ENCODE data around the gene UBFD1. TPM values are rescaled to one million over a fixed set of nuclear protein-coding genes. Genes with fewer than 3 reads are reported as not detected.

UBFD1 gene
- total and polyA plus RNA-seq, 2 donors (not counting 1 experiment from before 2014, with no cell fraction given), result 66.6 to 101 TPM

GRCh38 chr16:23584186-23585076 lies 26.9 kb downstream of the UBFD1 start:
- Histone ChIP-seq H3K27ac (ENCODE audit: insufficient read depth, low read length) (no peak overlapping the region), H3K36me3 (ENCODE audit: control insufficient read depth, insufficient read depth, low read length) (peaks cover 6% of the 10 kb centered on the region), H3K4me1 (ENCODE audit: control insufficient read depth, extremely low read depth, insufficient read depth, low read length) (no peaks in the 10 kb centered on the region), H4K20me1 (ENCODE audit: control insufficient read depth, extremely low read depth, insufficient read depth, low read length) (no peaks in the 10 kb centered on the region), H3K4me2 (ENCODE audit: extremely low read depth, insufficient read depth, low read length) (no peak overlapping the region), H3K9me3 (ENCODE audit: control insufficient read depth, insufficient read depth, low read depth, low read length) (no peaks in the 10 kb centered on the region), H3K27me3 (ENCODE audit: control insufficient read depth, insufficient read depth, low read length) (no peaks in the 10 kb centered on the region), H3K4me3 (replicated peaks in 1 of 4; ENCODE audit: control extremely low read depth in 1 of 4, insufficient read depth in 1 of 4, low read depth in 3 of 4, low read length in 4 of 4) (no peak overlapping the region), H2AFZ (ENCODE audit: low read length) (no peak overlapping the region), H3K79me2 (ENCODE audit: control insufficient read depth, insufficient read depth, low read length) (peaks cover 18% of the 10 kb centered on the region), H3K9ac (ENCODE audit: insufficient read depth, low read length) (no peak overlapping the region)
- TF ChIP-seq EZH2 (IDR thresholded peaks at IDR 0.05; ENCODE audit: low read length, missing control alignments) (no peak), CTCF (conservative IDR thresholded peaks at IDR 0.05 in 1 of 2, IDR thresholded peaks at IDR 0.05 in 1 of 2; ENCODE audit: low read depth in 1 of 2, low read length in 2 of 2) (no peak)
- no peak for DNase-seq (ENCODE audit: low read depth in 2 of 2)

GRCh38 chr16:23587726-23588125 lies 30.2 kb downstream of the UBFD1 start:
- Histone ChIP-seq H2AFZ (ENCODE audit: low read length) (no peak overlapping the region), H3K4me2 (ENCODE audit: extremely low read depth, insufficient read depth, low read length) (peak overlapping the region; percentile 54), H3K27ac (ENCODE audit: insufficient read depth, low read length) (peak overlapping the region; percentile 67), H3K36me3 (ENCODE audit: control insufficient read depth, insufficient read depth, low read length) (peaks cover 10% of the 10 kb centered on the region), H3K79me2 (ENCODE audit: control insufficient read depth, insufficient read depth, low read length) (peaks cover 46% of the 10 kb centered on the region), H4K20me1 (ENCODE audit: control insufficient read depth, extremely low read depth, insufficient read depth, low read length) (no peaks in the 10 kb centered on the region), H3K9me3 (ENCODE audit: control insufficient read depth, insufficient read depth, low read depth, low read length) (no peaks in the 10 kb centered on the region), H3K9ac (ENCODE audit: insufficient read depth, low read length) (no peak overlapping the region), H3K4me3 (replicated peaks in 1 of 4; ENCODE audit: control extremely low read depth in 1 of 4, insufficient read depth in 1 of 4, low read depth in 3 of 4, low read length in 4 of 4) (no peak overlapping the region), H3K27me3 (ENCODE audit: control insufficient read depth, insufficient read depth, low read length) (no peaks in the 10 kb centered on the region), H3K4me1 (ENCODE audit: control insufficient read depth, extremely low read depth, insufficient read depth, low read length) (no peaks in the 10 kb centered on the region)
- TF ChIP-seq CTCF (conservative IDR thresholded peaks at IDR 0.05 in 1 of 2, IDR thresholded peaks at IDR 0.05 in 1 of 2; ENCODE audit: low read depth in 1 of 2, low read length in 2 of 2), result no peak
- DNase-seq (ENCODE audit: low read depth in 2 of 2), result peak; percentile 76 to 97

GRCh38 chr16:23590181-23590580 lies 32.7 kb downstream of the UBFD1 start:
- H3K27me3 ChIP-seq (ENCODE audit: control insufficient read depth, insufficient read depth, low read length), result no peaks in the 10 kb centered on the region
- TF ChIP-seq EZH2 (IDR thresholded peaks at IDR 0.05; ENCODE audit: low read length, missing control alignments) (no peak), CTCF (conservative IDR thresholded peaks at IDR 0.05 in 1 of 2, IDR thresholded peaks at IDR 0.05 in 1 of 2; ENCODE audit: low read depth in 1 of 2, low read length in 2 of 2) (no peak)
- no peak for DNase-seq (ENCODE audit: low read depth in 2 of 2)
- no peaks in the 10 kb centered on the region for H3K4me1 ChIP-seq (ENCODE audit: control insufficient read depth, extremely low read depth, insufficient read depth, low read length)
- peaks cover 8% of the 10 kb centered on the region for H3K36me3 ChIP-seq (ENCODE audit: control insufficient read depth, insufficient read depth, low read length)
- H3K4me2 ChIP-seq (ENCODE audit: extremely low read depth, insufficient read depth, low read length), result no peak overlapping the region
- H3K79me2 ChIP-seq (ENCODE audit: control insufficient read depth, insufficient read depth, low read length), result peaks cover 67% of the 10 kb centered on the region
- no peak overlapping the region for H3K27ac ChIP-seq (ENCODE audit: insufficient read depth, low read length)
- H3K4me3 ChIP-seq (replicated peaks in 1 of 4; ENCODE audit: control extremely low read depth in 1 of 4, insufficient read depth in 1 of 4, low read depth in 3 of 4, low read length in 4 of 4), result no peak overlapping the region
- H2AFZ ChIP-seq (ENCODE audit: low read length), result no peak overlapping the region
- H3K9me3 ChIP-seq (ENCODE audit: control insufficient read depth, insufficient read depth, low read depth, low read length), result no peaks in the 10 kb centered on the region
- H3K9ac ChIP-seq (ENCODE audit: insufficient read depth, low read length), result no peak overlapping the region
- H4K20me1 ChIP-seq (ENCODE audit: control insufficient read depth, extremely low read depth, insufficient read depth, low read length), result no peaks in the 10 kb centered on the region
